C4-2B (cell line): ENCODE results near the gene C14orf119.

Source experiments
- ZFX ChIP-seq: fragments of 450-650 bp; IDR thresholded peaks from 2 replicates; pipeline ENCODE4 v1.6.1; 2017
- TF ChIP-seq, protein P1 (sequence below): fragments of 450-650 bp; conservative IDR thresholded peaks from 2 replicates; pipeline ENCODE4 v1.5.1; 2017; ENCODE audit warnings: mild to moderate bottlenecking

DNA sequence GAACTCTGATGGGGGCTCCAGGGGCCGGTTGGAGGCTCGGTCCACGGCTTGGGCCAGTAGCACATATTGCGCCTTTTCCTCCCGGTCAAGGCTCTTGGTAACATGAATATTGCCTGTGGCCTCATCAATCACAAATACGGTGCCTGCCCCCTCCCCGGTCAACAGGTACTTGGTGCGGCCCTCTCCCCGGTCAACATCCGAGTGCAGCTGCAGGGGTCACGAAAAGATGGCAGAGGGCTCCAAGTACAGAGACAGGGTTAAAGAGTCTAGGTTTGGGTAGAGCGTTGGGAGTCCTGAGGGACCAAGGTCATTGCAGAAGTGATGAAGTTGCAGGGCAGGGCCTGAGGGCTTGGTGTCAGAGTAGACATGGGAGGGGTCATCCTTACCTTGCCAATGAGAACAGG is 40.2 kb upstream of the C14orf119 start:
- TF ChIP-seq, protein P1, sequence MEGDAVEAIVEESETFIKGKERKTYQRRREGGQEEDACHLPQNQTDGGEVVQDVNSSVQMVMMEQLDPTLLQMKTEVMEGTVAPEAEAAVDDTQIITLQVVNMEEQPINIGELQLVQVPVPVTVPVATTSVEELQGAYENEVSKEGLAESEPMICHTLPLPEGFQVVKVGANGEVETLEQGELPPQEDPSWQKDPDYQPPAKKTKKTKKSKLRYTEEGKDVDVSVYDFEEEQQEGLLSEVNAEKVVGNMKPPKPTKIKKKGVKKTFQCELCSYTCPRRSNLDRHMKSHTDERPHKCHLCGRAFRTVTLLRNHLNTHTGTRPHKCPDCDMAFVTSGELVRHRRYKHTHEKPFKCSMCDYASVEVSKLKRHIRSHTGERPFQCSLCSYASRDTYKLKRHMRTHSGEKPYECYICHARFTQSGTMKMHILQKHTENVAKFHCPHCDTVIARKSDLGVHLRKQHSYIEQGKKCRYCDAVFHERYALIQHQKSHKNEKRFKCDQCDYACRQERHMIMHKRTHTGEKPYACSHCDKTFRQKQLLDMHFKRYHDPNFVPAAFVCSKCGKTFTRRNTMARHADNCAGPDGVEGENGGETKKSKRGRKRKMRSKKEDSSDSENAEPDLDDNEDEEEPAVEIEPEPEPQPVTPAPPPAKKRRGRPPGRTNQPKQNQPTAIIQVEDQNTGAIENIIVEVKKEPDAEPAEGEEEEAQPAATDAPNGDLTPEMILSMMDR, result no peak
- TF ChIP-seq ZFX, result no peak
